ENCODE measurements around the gene DUSP11.

DUSP11 gene

DNA sequence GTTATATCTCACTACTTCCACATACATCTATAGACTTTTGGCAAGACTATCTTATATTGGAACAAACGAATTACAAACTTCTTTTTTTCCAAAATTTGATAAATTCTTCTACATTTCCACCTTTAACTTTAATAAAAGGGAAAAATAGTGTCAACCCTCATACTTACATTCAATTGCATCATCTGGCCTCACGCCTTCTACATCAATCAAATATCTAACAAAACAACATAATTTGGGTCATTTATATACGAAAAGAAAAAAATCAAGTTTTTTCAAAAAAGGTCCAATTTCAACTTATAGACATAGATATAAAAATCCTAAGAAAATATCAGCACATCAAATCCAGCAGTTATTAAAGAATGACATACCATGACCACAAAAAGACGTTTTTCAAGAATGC lies 12.9 kb downstream of the DUSP11 start:
- Histone ChIP-seq H2AK5ac (ENCODE audit: low read depth, low read length) (no peak overlapping the region), H3K79me1 (ENCODE audit: low read depth, low read length) (no peaks in the 10 kb centered on the region), H3K27ac (replicated peaks; ENCODE audit: low read length) (no peak overlapping the region), H4K91ac (ENCODE audit: low read depth, low read length, poor library complexity) (no peak overlapping the region), H3K36me3 (replicated peaks in 1 of 2; ENCODE audit: control insufficient read depth in 2 of 2, insufficient read depth in 2 of 2, low read length in 2 of 2) (peaks cover 11 to 79% of the 10 kb centered on the region in 2 donors), H3K4me2 (ENCODE audit: insufficient read depth, low read length, poor library complexity, severe bottlenecking) (no peak overlapping the region), H4K8ac (ENCODE audit: low read depth, low read length) (no peak overlapping the region), H3K9ac (ENCODE audit: low read depth, low read length, poor library complexity) (no peak overlapping the region), H2BK15ac (ENCODE audit: low read length) (no peak overlapping the region), H3K27me3 (ENCODE audit: control insufficient read depth in 3 of 3, insufficient read depth in 3 of 3, low read depth in 1 of 3, low read length in 3 of 3) (no peaks in the 10 kb centered on the region), H3K4me1 (ENCODE audit: control insufficient read depth in 2 of 2, insufficient read depth in 1 of 2, low read depth in 1 of 2, low read length in 2 of 2) (no peaks in the 10 kb centered on the region), H3K14ac (ENCODE audit: low read length) (no peak overlapping the region), H2BK5ac (ENCODE audit: low read length) (no peak overlapping the region), H3K4me3 (ENCODE audit: low read length in 2 of 2) (no peak overlapping the region), H3K23ac (ENCODE audit: low read depth, low read length, poor library complexity) (no peak overlapping the region), H2AFZ (ENCODE audit: low read length) (no peak overlapping the region), H3K9me3 (replicated peaks in 1 of 2; ENCODE audit: control insufficient read depth in 2 of 2, insufficient read depth in 1 of 2, low read depth in 1 of 2, low read length in 2 of 2) (no peaks in the 10 kb centered on the region), H3K18ac (ENCODE audit: low read length) (no peak overlapping the region), H2BK12ac (ENCODE audit: low read length) (no peak overlapping the region), H2BK120ac (ENCODE audit: low read depth, low read length) (no peak overlapping the region), H3K4ac (ENCODE audit: low read length) (no peak overlapping the region)
- 100% methylated on average over 1 of the region's 4 CpGs; no CpG with 5 or more reads in 1 of the 2 donors for WGBS, 2 donors (ENCODE audit: extremely low coverage in 2 of 2, insufficient read length in 2 of 2, insufficient replicate concordance in 1 of 2)
- no peak for DNase-seq (ENCODE audit: low spot score)

DNA sequence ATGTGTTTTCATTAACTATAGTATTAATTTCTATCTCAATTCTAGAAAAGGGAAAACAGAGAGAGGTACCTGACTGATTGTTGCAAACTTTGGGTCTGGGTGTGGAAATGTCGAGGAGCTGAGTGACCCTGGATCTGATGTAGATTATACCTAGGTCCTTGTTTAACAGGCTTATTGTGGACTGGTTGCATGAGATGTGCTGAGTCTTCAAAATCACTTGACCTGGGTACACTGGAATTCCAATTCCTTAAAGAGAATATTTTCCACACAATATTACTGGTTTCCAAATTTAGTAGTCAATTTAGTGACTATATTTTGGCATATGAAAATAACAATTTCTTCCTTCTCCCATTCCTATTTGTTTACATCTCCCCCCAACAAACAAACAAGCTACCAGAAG lies 13.6 kb downstream of the DUSP11 start:
- Histone ChIP-seq H3K4me3 (ENCODE audit: low read length in 2 of 2) (no peak overlapping the region), H2AFZ (ENCODE audit: low read length) (no peak overlapping the region), H3K27ac (replicated peaks; ENCODE audit: low read length) (no peak overlapping the region), H3K4ac (ENCODE audit: low read length) (no peak overlapping the region), H3K36me3 (replicated peaks in 1 of 2; ENCODE audit: control insufficient read depth in 2 of 2, insufficient read depth in 2 of 2, low read length in 2 of 2) (peaks cover 11 to 85% of the 10 kb centered on the region in 2 donors), H2BK12ac (ENCODE audit: low read length) (no peak overlapping the region), H2BK15ac (ENCODE audit: low read length) (no peak overlapping the region), H3K23ac (ENCODE audit: low read depth, low read length, poor library complexity) (no peak overlapping the region), H3K27me3 (ENCODE audit: control insufficient read depth in 3 of 3, insufficient read depth in 3 of 3, low read depth in 1 of 3, low read length in 3 of 3) (no peaks in the 10 kb centered on the region), H2BK120ac (ENCODE audit: low read depth, low read length) (no peak overlapping the region), H4K8ac (ENCODE audit: low read depth, low read length) (no peak overlapping the region), H3K4me1 (ENCODE audit: control insufficient read depth in 2 of 2, insufficient read depth in 1 of 2, low read depth in 1 of 2, low read length in 2 of 2) (no peaks in the 10 kb centered on the region), H3K9ac (ENCODE audit: low read depth, low read length, poor library complexity) (no peak overlapping the region), H3K4me2 (ENCODE audit: insufficient read depth, low read length, poor library complexity, severe bottlenecking) (no peak overlapping the region), H2AK5ac (ENCODE audit: low read depth, low read length) (no peak overlapping the region), H3K9me3 (replicated peaks in 1 of 2; ENCODE audit: control insufficient read depth in 2 of 2, insufficient read depth in 1 of 2, low read depth in 1 of 2, low read length in 2 of 2) (no peaks in the 10 kb centered on the region), H3K14ac (ENCODE audit: low read length) (no peak overlapping the region), H3K79me1 (ENCODE audit: low read depth, low read length) (no peaks in the 10 kb centered on the region), H2BK5ac (ENCODE audit: low read length) (no peak overlapping the region), H3K18ac (ENCODE audit: low read length) (no peak overlapping the region), H4K91ac (ENCODE audit: low read depth, low read length, poor library complexity) (no peak overlapping the region)
- no CpG with 5 or more reads among the region's 1 CpG for WGBS, 2 donors (ENCODE audit: extremely low coverage in 2 of 2, insufficient read length in 2 of 2, insufficient replicate concordance in 1 of 2)
- no peak for DNase-seq (ENCODE audit: low spot score)

DNA sequence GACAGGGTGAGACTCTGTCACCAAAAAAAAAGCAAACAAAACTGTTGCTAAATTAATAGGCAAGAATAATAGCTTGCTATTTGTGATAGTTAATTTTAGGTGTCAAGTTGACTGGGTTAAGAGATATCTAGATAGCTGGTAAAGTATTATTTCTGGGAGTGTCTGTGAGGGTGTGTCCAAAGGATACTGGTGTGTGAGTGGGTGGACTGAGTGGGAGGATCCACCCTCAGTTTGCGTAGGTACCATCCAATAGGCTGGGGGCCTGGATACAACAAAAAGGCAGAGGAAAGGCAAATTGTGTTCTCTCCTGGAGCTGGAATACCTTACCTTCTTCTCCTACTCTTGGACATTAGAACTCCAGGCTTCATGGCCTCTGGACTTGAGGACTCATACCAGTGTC lies 15.0 kb downstream of the DUSP11 start:
- Histone ChIP-seq H3K9ac (ENCODE audit: low read depth, low read length, poor library complexity) (no peak overlapping the region), H2BK12ac (ENCODE audit: low read length) (no peak overlapping the region), H3K27me3 (ENCODE audit: control insufficient read depth in 3 of 3, insufficient read depth in 3 of 3, low read depth in 1 of 3, low read length in 3 of 3) (no peaks in the 10 kb centered on the region), H3K4me1 (ENCODE audit: control insufficient read depth in 2 of 2, insufficient read depth in 1 of 2, low read depth in 1 of 2, low read length in 2 of 2) (no peaks in the 10 kb centered on the region), H2AFZ (ENCODE audit: low read length) (no peak overlapping the region), H3K18ac (ENCODE audit: low read length) (no peak overlapping the region), H3K23ac (ENCODE audit: low read depth, low read length, poor library complexity) (no peak overlapping the region), H4K91ac (ENCODE audit: low read depth, low read length, poor library complexity) (no peak overlapping the region), H2AK5ac (ENCODE audit: low read depth, low read length) (no peak overlapping the region), H2BK120ac (ENCODE audit: low read depth, low read length) (no peak overlapping the region), H3K9me3 (replicated peaks in 1 of 2; ENCODE audit: control insufficient read depth in 2 of 2, insufficient read depth in 1 of 2, low read depth in 1 of 2, low read length in 2 of 2) (no peaks in the 10 kb centered on the region), H2BK5ac (ENCODE audit: low read length) (no peak overlapping the region), H4K8ac (ENCODE audit: low read depth, low read length) (no peak overlapping the region), H3K14ac (ENCODE audit: low read length) (no peak overlapping the region), H3K4me3 (ENCODE audit: low read length in 2 of 2) (no peak overlapping the region), H3K27ac (replicated peaks; ENCODE audit: low read length) (no peak overlapping the region), H3K36me3 (replicated peaks in 1 of 2; ENCODE audit: control insufficient read depth in 2 of 2, insufficient read depth in 2 of 2, low read length in 2 of 2) (peaks cover 12 to 91% of the 10 kb centered on the region in 2 donors), H3K4me2 (ENCODE audit: insufficient read depth, low read length, poor library complexity, severe bottlenecking) (no peak overlapping the region), H3K4ac (ENCODE audit: low read length) (no peak overlapping the region), H2BK15ac (ENCODE audit: low read length) (no peak overlapping the region), H3K79me1 (ENCODE audit: low read depth, low read length) (no peaks in the 10 kb centered on the region)
- no peak for DNase-seq (ENCODE audit: low spot score)
- no CpG with 5 or more reads among the region's 1 CpG for WGBS, 2 donors (ENCODE audit: extremely low coverage in 2 of 2, insufficient read length in 2 of 2, insufficient replicate concordance in 1 of 2)

DNA sequence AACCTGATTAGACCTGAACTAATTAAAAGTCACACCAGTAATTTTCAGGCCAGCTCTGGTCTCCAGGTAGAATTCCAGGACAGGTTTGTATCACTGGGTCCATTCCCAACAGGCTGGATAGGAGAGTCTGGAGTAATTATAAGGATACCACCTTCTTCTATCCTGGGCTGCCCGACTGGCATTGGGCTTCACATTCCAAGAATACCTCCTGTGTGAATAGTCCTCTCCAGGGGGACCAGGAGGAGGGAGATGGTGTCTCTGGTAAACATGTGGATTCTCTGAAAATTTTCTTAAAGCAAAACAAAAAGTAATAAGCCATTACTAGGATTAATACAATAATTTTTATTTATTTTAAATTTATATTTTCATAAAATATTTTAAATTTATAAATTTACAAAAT lies 17.3 kb downstream of the DUSP11 start:
- Histone ChIP-seq H3K23ac (ENCODE audit: low read depth, low read length, poor library complexity) (no peak overlapping the region), H4K8ac (ENCODE audit: low read depth, low read length) (no peak overlapping the region), H3K36me3 (replicated peaks in 1 of 2; ENCODE audit: control insufficient read depth in 2 of 2, insufficient read depth in 2 of 2, low read length in 2 of 2) (peaks cover 11 to 89% of the 10 kb centered on the region in 2 donors), H2BK5ac (ENCODE audit: low read length) (no peak overlapping the region), H3K14ac (ENCODE audit: low read length) (no peak overlapping the region), H3K27ac (replicated peaks; ENCODE audit: low read length) (no peak overlapping the region), H3K9me3 (replicated peaks in 1 of 2; ENCODE audit: control insufficient read depth in 2 of 2, insufficient read depth in 1 of 2, low read depth in 1 of 2, low read length in 2 of 2) (no peaks in the 10 kb centered on the region), H3K9ac (ENCODE audit: low read depth, low read length, poor library complexity) (no peak overlapping the region), H2BK15ac (ENCODE audit: low read length) (no peak overlapping the region), H3K18ac (ENCODE audit: low read length) (no peak overlapping the region), H2AFZ (ENCODE audit: low read length) (no peak overlapping the region), H3K4ac (ENCODE audit: low read length) (no peak overlapping the region), H3K4me2 (ENCODE audit: insufficient read depth, low read length, poor library complexity, severe bottlenecking) (no peak overlapping the region), H3K79me1 (ENCODE audit: low read depth, low read length) (no peaks in the 10 kb centered on the region), H3K4me1 (ENCODE audit: control insufficient read depth in 2 of 2, insufficient read depth in 1 of 2, low read depth in 1 of 2, low read length in 2 of 2) (no peaks in the 10 kb centered on the region), H4K91ac (ENCODE audit: low read depth, low read length, poor library complexity) (no peak overlapping the region), H2AK5ac (ENCODE audit: low read depth, low read length) (no peak overlapping the region), H3K4me3 (ENCODE audit: low read length in 2 of 2) (no peak overlapping the region), H2BK12ac (ENCODE audit: low read length) (no peak overlapping the region), H3K27me3 (ENCODE audit: control insufficient read depth in 3 of 3, insufficient read depth in 3 of 3, low read depth in 1 of 3, low read length in 3 of 3) (no peaks in the 10 kb centered on the region), H2BK120ac (ENCODE audit: low read depth, low read length) (no peak overlapping the region)
- WGBS, 2 donors (ENCODE audit: extremely low coverage in 2 of 2, insufficient read length in 2 of 2, insufficient replicate concordance in 1 of 2): no CpG with 5 or more reads among the region's 1 CpG
- no peak for DNase-seq (ENCODE audit: low spot score)
